ENCODE measurements around the gene OR10W1. TPM values are rescaled to one million over a fixed set of nuclear protein-coding genes. Genes with fewer than 3 reads are reported as not detected.
A peak's percentile ranks its signal among the peaks of the same experiment; 100 is the strongest.

Gene OR10W1
- total RNA-seq, 1 donor from 2014 or later = not detected

GRCh38 chr11:58286249-58286648 is 18.2 kb upstream of the OR10W1 start:
- Mint-ChIP-seq H3K27ac (ENCODE audit: unreplicated experiment) (no peak overlapping the region), H3K36me3 (ENCODE audit: low read depth) (no peaks in the 10 kb centered on the region), H3K27me3 (ENCODE audit: low read depth) (peaks cover 11% of the 10 kb centered on the region), H3K4me1 (ENCODE audit: low read depth) (peaks cover 5% of the 10 kb centered on the region), H3K9me3 (ENCODE audit: low read depth) (peaks cover 7% of the 10 kb centered on the region), H3K4me3 (ENCODE audit: unreplicated experiment) (no peak overlapping the region)
- no peak for DNase-seq (ENCODE audit: low spot score)
- TF ChIP-seq CTCF (IDR thresholded peaks at IDR 0.05) = peak; percentile 76

GRCh38 chr11:58285483-58286040 is 17.5 kb upstream of the OR10W1 start:
- H3K4me3 Mint-ChIP-seq (ENCODE audit: unreplicated experiment) = no peak overlapping the region
- peaks cover 7% of the 10 kb centered on the region for H3K9me3 Mint-ChIP-seq (ENCODE audit: low read depth)
- peaks cover 5% of the 10 kb centered on the region for H3K4me1 Mint-ChIP-seq (ENCODE audit: low read depth)
- no peak for TF ChIP-seq CTCF (IDR thresholded peaks at IDR 0.05)
- DNase-seq (ENCODE audit: low spot score) = no peak
- no peak overlapping the region for H3K27ac Mint-ChIP-seq (ENCODE audit: unreplicated experiment)
- H3K27me3 Mint-ChIP-seq (ENCODE audit: low read depth) = peaks cover 15% of the 10 kb centered on the region
- no peaks in the 10 kb centered on the region for H3K36me3 Mint-ChIP-seq (ENCODE audit: low read depth)

DNA sequence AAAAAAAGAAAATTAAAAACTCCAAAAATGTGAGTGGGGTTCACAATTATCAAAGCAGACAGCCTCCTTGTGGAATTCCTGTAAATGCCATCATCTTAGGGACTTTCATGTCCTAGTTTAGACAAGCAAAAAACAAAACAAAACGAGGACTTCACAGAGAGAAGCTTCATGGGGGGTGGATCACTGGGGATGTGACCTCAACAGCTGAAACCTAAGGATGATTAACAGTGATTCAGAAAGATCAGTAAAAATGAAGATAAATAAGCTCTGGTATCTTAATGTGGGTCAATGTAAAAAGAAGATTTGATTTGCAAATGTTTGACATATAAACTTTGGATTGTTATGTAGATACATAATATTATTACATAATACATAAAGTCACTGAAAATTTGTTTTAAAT is 8.1 kb upstream of the OR10W1 start:
- Mint-ChIP-seq H3K9me3 (ENCODE audit: low read depth) (peaks cover 3% of the 10 kb centered on the region), H3K27ac (ENCODE audit: unreplicated experiment) (no peak overlapping the region), H3K27me3 (ENCODE audit: low read depth) (peaks cover 24% of the 10 kb centered on the region), H3K4me3 (ENCODE audit: unreplicated experiment) (no peak overlapping the region), H3K36me3 (ENCODE audit: low read depth) (no peaks in the 10 kb centered on the region), H3K4me1 (ENCODE audit: low read depth) (no peaks in the 10 kb centered on the region)
- TF ChIP-seq CTCF (IDR thresholded peaks at IDR 0.05) = no peak
- no peak for DNase-seq (ENCODE audit: low spot score)

GRCh38 chr11:58275002-58275401 is 6.9 kb upstream of the OR10W1 start:
- no peaks in the 10 kb centered on the region for H3K36me3 Mint-ChIP-seq (ENCODE audit: low read depth)
- TF ChIP-seq CTCF (IDR thresholded peaks at IDR 0.05) = no peak
- H3K4me3 Mint-ChIP-seq (ENCODE audit: unreplicated experiment) = no peak overlapping the region
- peaks cover 16% of the 10 kb centered on the region for H3K27me3 Mint-ChIP-seq (ENCODE audit: low read depth)
- H3K27ac Mint-ChIP-seq (ENCODE audit: unreplicated experiment) = no peak overlapping the region
- no peak for DNase-seq (ENCODE audit: low spot score)
- H3K4me1 Mint-ChIP-seq (ENCODE audit: low read depth) = no peaks in the 10 kb centered on the region
- peaks cover 3% of the 10 kb centered on the region for H3K9me3 Mint-ChIP-seq (ENCODE audit: low read depth)

DNA sequence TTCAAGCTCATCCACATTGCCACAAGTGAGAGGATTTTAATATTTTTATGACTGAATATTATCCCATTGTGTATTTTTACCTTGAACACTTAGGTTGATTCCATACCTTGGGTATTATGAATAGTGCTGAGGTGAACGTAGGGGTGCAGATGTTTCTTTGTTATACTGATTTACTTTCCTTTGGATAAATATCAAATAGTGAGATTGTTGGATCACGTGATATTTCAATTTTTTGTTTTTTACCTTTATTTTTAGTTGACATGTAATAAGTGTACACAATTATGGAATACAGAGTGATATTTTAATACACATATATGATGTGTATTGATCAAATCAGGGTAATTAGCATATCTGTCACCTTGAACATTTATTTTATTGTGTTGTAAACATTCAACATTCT is 8.1 kb downstream of the OR10W1 start:
- no peak for TF ChIP-seq CTCF (IDR thresholded peaks at IDR 0.05)
- Mint-ChIP-seq H3K4me1 (ENCODE audit: low read depth) (no peaks in the 10 kb centered on the region), H3K4me3 (ENCODE audit: unreplicated experiment) (no peak overlapping the region), H3K9me3 (ENCODE audit: low read depth) (peaks cover 3% of the 10 kb centered on the region), H3K27ac (ENCODE audit: unreplicated experiment) (no peak overlapping the region), H3K36me3 (ENCODE audit: low read depth) (no peaks in the 10 kb centered on the region), H3K27me3 (ENCODE audit: low read depth) (peaks cover 6% of the 10 kb centered on the region)
- DNase-seq (ENCODE audit: low spot score) = no peak
